Progenitor cell of endocrine pancreas (in vitro differentiated cells): ENCODE data around the gene LRFN2. TPM values are rescaled to one million over a fixed set of nuclear protein-coding genes. Genes with fewer than 3 reads are reported as not detected.
A peak's percentile ranks its signal among the peaks of the same experiment; 100 is the strongest.

Experiments
- DNase-seq: peaks from one replicate; pipeline ENCODE4 v3.0.0; 2021; ENCODE audit warnings: low spot score; ENCODE audit not compliant: unreplicated experiment
- H3K27ac Mint-ChIP-seq: 2 replicates; pipeline ENCODE4 v1.8.0; 2021; ENCODE audit warnings: mild to moderate bottlenecking, moderate library complexity, mixed read lengths
- H3K27me3 Mint-ChIP-seq: 2 replicates; pipeline ENCODE4 v1.8.0; 2021; ENCODE audit warnings: mixed read lengths
- H3K36me3 Mint-ChIP-seq: 2 replicates; pipeline ENCODE4 v1.8.0; 2022; ENCODE audit warnings: mixed read lengths; ENCODE audit not compliant: insufficient read depth
- H3K4me1 Mint-ChIP-seq: 2 replicates; pipeline ENCODE4 v1.8.0; 2021; ENCODE audit warnings: low read depth, mixed read lengths
- H3K4me3 Mint-ChIP-seq: 2 replicates; pipeline ENCODE4 v1.8.0; 2021; ENCODE audit warnings: low read depth, mild to moderate bottlenecking, moderate library complexity, mixed read lengths
- H3K9me3 Mint-ChIP-seq: 2 replicates; pipeline ENCODE4 v1.8.0; 2021; ENCODE audit warnings: low read depth, mixed read lengths
- CTCF ChIP-seq: fragments of 200-600 bp; sonication (generic); IDR thresholded peaks from one replicate; pipeline ENCODE4 v1.5.0; 2021; ENCODE audit warnings: antibody characterized with exemption, mild to moderate bottlenecking; ENCODE audit not compliant: unreplicated experiment
- long read RNA-seq: library from polyadenylated mRNA; unstranded; transcript quantifications from one replicate; pipeline ENCODE4 v2.0.0, GENCODE V29; 2020
- total RNA-seq: library from RNA; stranded (reverse); gene quantifications from 2 replicates; pipeline ENCODE4 v1.2.1, GENCODE V29; 2021

The LRFN2 gene
- total RNA-seq, result 0.14 and 0.18 TPM in 2 replicates
- long read RNA-seq, result 0 reads

GRCh38 chr6:40587240-40588069 is at the start of gene LRFN2:
TSS of gene LRFN2 (minus strand) at chr6:40587364.
- DNase-seq, result peak; percentile 84
- peak; percentile 64 for TF ChIP-seq CTCF
- Mint-ChIP-seq H3K27me3 (peaks cover 75% of the 10 kb centered on the region), H3K36me3 (no peaks in the 10 kb centered on the region), H3K27ac (peak within 1 kb of the TSS; percentile 91), H3K4me3 (peak within 1 kb of the TSS; percentile 81), H3K4me1 (peaks cover 13% of the 10 kb centered on the region), H3K9me3 (no peaks in the 10 kb centered on the region)

DNA sequence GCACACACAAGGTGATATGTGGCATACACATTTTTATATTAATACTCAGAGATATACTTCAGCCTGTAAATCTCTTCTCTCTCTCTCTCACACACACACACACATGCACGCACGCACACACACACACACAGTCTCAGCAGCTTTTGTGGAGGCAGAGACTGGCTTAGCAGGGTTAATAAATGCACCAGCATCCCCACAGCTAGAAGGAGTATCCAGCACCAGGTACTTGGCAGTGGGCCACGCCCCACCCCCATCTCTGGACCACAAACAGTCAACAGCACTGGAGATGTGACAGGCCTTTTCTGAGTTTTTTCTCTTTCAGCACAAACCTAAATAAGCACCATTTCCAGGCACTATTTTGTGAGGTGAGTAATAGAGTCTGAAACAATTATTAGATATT is 47.3 kb upstream of the LRFN2 start:
- H3K27me3 Mint-ChIP-seq, result peaks cover 20% of the 10 kb centered on the region
- no peaks in the 10 kb centered on the region for H3K9me3 Mint-ChIP-seq
- no peak overlapping the region for H3K27ac Mint-ChIP-seq
- no peak overlapping the region for H3K4me3 Mint-ChIP-seq
- peaks cover 5% of the 10 kb centered on the region for H3K4me1 Mint-ChIP-seq
- no peaks in the 10 kb centered on the region for H3K36me3 Mint-ChIP-seq
- DNase-seq, result no peak
- no peak for TF ChIP-seq CTCF

- Mint-ChIP-seq H3K27ac (no peak overlapping the region), H3K36me3 (no peaks in the 10 kb centered on the region), H3K9me3 (peaks cover 1% of the 10 kb centered on the region), H3K4me1 (peaks cover 5% of the 10 kb centered on the region), H3K27me3 (peaks cover 16% of the 10 kb centered on the region), H3K4me3 (no peak overlapping the region)
- no peak for DNase-seq
- no peak for TF ChIP-seq CTCF
These were observed 44.6 kb upstream of the LRFN2 start for GRCh38 chr6:40631744-40632143.

DNA sequence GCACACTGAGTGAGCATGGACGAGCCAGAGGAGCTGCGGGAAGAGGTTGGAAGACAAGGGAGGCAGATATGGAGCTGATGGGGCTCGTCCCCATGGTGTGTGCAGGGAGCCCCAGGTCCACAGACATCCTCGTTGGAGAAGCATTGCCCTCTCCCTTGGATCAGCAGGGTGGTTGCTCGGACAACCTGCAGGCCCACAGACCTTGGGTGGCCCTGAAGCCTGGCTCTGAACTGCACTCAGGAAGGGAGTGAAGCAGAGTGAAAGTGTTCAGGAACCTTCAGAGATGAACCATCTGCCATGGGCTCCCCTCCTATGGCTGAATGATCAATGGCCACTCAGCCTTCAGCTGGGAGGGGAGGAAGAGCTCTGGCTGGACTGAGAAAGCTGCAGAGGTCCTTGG is 43.3 kb upstream of the LRFN2 start:
- H3K4me3 Mint-ChIP-seq, result no peak overlapping the region
- no peak for TF ChIP-seq CTCF
- peaks cover 5% of the 10 kb centered on the region for H3K4me1 Mint-ChIP-seq
- H3K27me3 Mint-ChIP-seq, result peaks cover 22% of the 10 kb centered on the region
- H3K27ac Mint-ChIP-seq, result no peak overlapping the region
- peaks cover 9% of the 10 kb centered on the region for H3K9me3 Mint-ChIP-seq
- DNase-seq, result no peak
- H3K36me3 Mint-ChIP-seq, result peaks cover 2% of the 10 kb centered on the region

GRCh38 chr6:40630051-40630450 is 42.9 kb upstream of the LRFN2 start:
- peaks cover 9% of the 10 kb centered on the region for H3K9me3 Mint-ChIP-seq
- peaks cover 25% of the 10 kb centered on the region for H3K27me3 Mint-ChIP-seq
- no peak for TF ChIP-seq CTCF
- H3K36me3 Mint-ChIP-seq, result peaks cover 2% of the 10 kb centered on the region
- H3K27ac Mint-ChIP-seq, result no peak overlapping the region
- H3K4me1 Mint-ChIP-seq, result peaks cover 5% of the 10 kb centered on the region
- DNase-seq, result no peak
- no peak overlapping the region for H3K4me3 Mint-ChIP-seq
